Neural progenitor cell (in vitro differentiated cells): Measurements from ENCODE around the gene ODR4. TPM values are rescaled to one million over a fixed set of nuclear protein-coding genes. Genes with fewer than 3 reads are reported as not detected.

Experiments used
- DNase-seq: peaks from one replicate; pipeline ENCODE4 v3.0.0-alpha.2; 2016; ENCODE audit warnings: low spot score
- H2AFZ ChIP-seq: fragments of 200-600 bp; sonication (generic); replicated peaks from 2 replicates; pipeline ENCODE4 v1.6.1; 2016; ENCODE audit warnings: antibody characterized with exemption
- H3F3A ChIP-seq: fragments of 200-600 bp; sonication (generic); 2 replicates; pipeline ENCODE4 v1.6.1; 2016; ENCODE audit warnings: antibody characterized with exemption, low read depth
- H3K27ac ChIP-seq: fragments of 200-600 bp; sonication (generic); 2 replicates; pipeline ENCODE4 v1.5.1; 2016; ENCODE audit warnings: mild to moderate bottlenecking
- H3K27me3 ChIP-seq: fragments of 200-600 bp; sonication (generic); 2 replicates; pipeline ENCODE4 v1.6.1; 2016; ENCODE audit warnings: mild to moderate bottlenecking, moderate library complexity
- H3K36me3 ChIP-seq: fragments of 200-600 bp; sonication (generic); 2 replicates; pipeline ENCODE4 v1.5.1; 2016
- H3K4me1 ChIP-seq: fragments of 200-600 bp; sonication (generic); 2 replicates; pipeline ENCODE4 v1.6.1; 2016; ENCODE audit warnings: mixed run types
- H3K4me2 ChIP-seq: fragments of 200-600 bp; sonication (generic); 2 replicates; pipeline ENCODE4 v1.6.1; 2016
- H3K4me3 ChIP-seq: fragments of 200-600 bp; sonication (generic); 2 replicates; pipeline ENCODE4 v1.5.1; 2016
- H3K79me2 ChIP-seq: fragments of 200-600 bp; sonication (generic); 2 replicates; pipeline ENCODE4 v1.6.1; 2016; ENCODE audit warnings: low read depth
- H3K9ac ChIP-seq: fragments of 200-600 bp; sonication (generic); 2 replicates; pipeline ENCODE4 v1.6.1; 2016
- H3K9me3 ChIP-seq: fragments of 200-600 bp; sonication (generic); 2 replicates; pipeline ENCODE4 v1.5.1; 2016; ENCODE audit warnings: low read depth
- H4K20me1 ChIP-seq: fragments of 200-600 bp; sonication (generic); 2 replicates; pipeline ENCODE4 v1.6.1; 2016; ENCODE audit warnings: low read depth
- H3K27ac Mint-ChIP-seq: 3 replicates; pipeline ENCODE4 v1.8.0; 2021; ENCODE audit warnings: mixed read lengths
- H3K27me3 Mint-ChIP-seq: 2 replicates; pipeline ENCODE4 v1.8.0; 2022; ENCODE audit warnings: low read depth, mild to moderate bottlenecking, inconsistent platforms, moderate library complexity, mixed read lengths; ENCODE audit not compliant: insufficient read depth
- H3K36me3 Mint-ChIP-seq: 3 replicates; pipeline ENCODE4 v1.8.0; 2021; ENCODE audit warnings: mixed read lengths
- H3K4me1 Mint-ChIP-seq: 3 replicates; pipeline ENCODE4 v1.8.0; 2021; ENCODE audit warnings: mixed read lengths
- H3K4me3 Mint-ChIP-seq: 3 replicates; pipeline ENCODE4 v1.8.0; 2021; ENCODE audit warnings: mild to moderate bottlenecking, moderate library complexity, mixed read lengths
- H3K9me3 Mint-ChIP-seq: 3 replicates; pipeline ENCODE4 v1.8.0; 2020; ENCODE audit warnings: mixed read lengths
- CTCF ChIP-seq: fragments of 200-600 bp; sonication (generic); IDR thresholded peaks from 2 replicates; pipeline ENCODE4 v1.5.1; 2017; ENCODE audit warnings: antibody characterized with exemption, mild to moderate bottlenecking
- EZH2 ChIP-seq: fragments of 200-600 bp; sonication (generic); IDR thresholded peaks from 2 replicates; pipeline ENCODE4 v1.6.1; 2017; ENCODE audit warnings: antibody characterized with exemption, mild to moderate bottlenecking, moderate library complexity
- EZH2phosphoT487 ChIP-seq: fragments of 200-600 bp; sonication (generic); IDR thresholded peaks from 2 replicates; pipeline ENCODE4 v1.6.1; 2017; ENCODE audit warnings: antibody characterized with exemption
- total RNA-seq: library from RNA; depleted of rRNA; stranded (reverse); fragments of >200 nt; gene quantifications from 2 replicates; pipeline ENCODE4 v1.2.3, GENCODE V29; 2015; ENCODE audit warnings: low replicate concordance

ODR4 gene
- total RNA-seq, 1 donor from 2014 or later, result 37.2 TPM

GRCh38 chr1:186374303-186375151 is 1.1 kb upstream of the ODR4 start:
- Mint-ChIP-seq H3K4me3 (peak overlapping the region; percentile 100), H3K36me3 (peaks cover 19% of the 10 kb centered on the region), H3K27ac (peak overlapping the region; percentile 87), H3K9me3 (no peaks in the 10 kb centered on the region), H3K27me3 (peaks cover 4% of the 10 kb centered on the region), H3K4me1 (peaks cover 13% of the 10 kb centered on the region)
- Histone ChIP-seq H3K4me3 (peak overlapping the region; percentile 86), H3K36me3 (peaks cover 23% of the 10 kb centered on the region), H3K9me3 (no peaks in the 10 kb centered on the region), H2AFZ (peak overlapping the region; percentile 63), H3K79me2 (peaks cover 89% of the 10 kb centered on the region), H3K27ac (peak overlapping the region; percentile 94), H3K4me2 (peak overlapping the region; percentile 84), H3K9ac (peak overlapping the region; percentile 79), H3K4me1 (peaks cover 19% of the 10 kb centered on the region), H3K27me3 (no peaks in the 10 kb centered on the region), H4K20me1 (peaks cover 16% of the 10 kb centered on the region), H3F3A (peaks cover 15% of the 10 kb centered on the region)
- TF ChIP-seq EZH2 (no peak), CTCF (no peak), EZH2phosphoT487 (no peak)
- DNase-seq, result peak; percentile 41

GRCh38 chr1:186375929-186376319 is 286 bp downstream of the ODR4 start:
- H3K27ac Mint-ChIP-seq, result peak overlapping the region; percentile 95
- DNase-seq, result no peak
- Histone ChIP-seq H3K4me3 (peak overlapping the region; percentile 86), H3K4me1 (peaks cover 19% of the 10 kb centered on the region), H3K27me3 (no peaks in the 10 kb centered on the region), H4K20me1 (peaks cover 16% of the 10 kb centered on the region), H3K9ac (peak overlapping the region; percentile 87), H2AFZ (peak overlapping the region; percentile 30), H3K4me2 (peak overlapping the region; percentile 84), H3K27ac (peak overlapping the region; percentile 94), H3K9me3 (no peaks in the 10 kb centered on the region), H3K79me2 (peaks cover 92% of the 10 kb centered on the region), H3K36me3 (peaks cover 11% of the 10 kb centered on the region), H3F3A (peaks cover 15% of the 10 kb centered on the region)
- TF ChIP-seq EZH2phosphoT487, result no peak
- TF ChIP-seq EZH2, result no peak
- no peak for TF ChIP-seq CTCF
- H3K4me1 Mint-ChIP-seq, result peaks cover 13% of the 10 kb centered on the region
- peaks cover 4% of the 10 kb centered on the region for H3K27me3 Mint-ChIP-seq
- H3K9me3 Mint-ChIP-seq, result no peaks in the 10 kb centered on the region
- peaks cover 12% of the 10 kb centered on the region for H3K36me3 Mint-ChIP-seq
- H3K4me3 Mint-ChIP-seq, result peak overlapping the region; percentile 100

GRCh38 chr1:186386725-186387383 is 11.2 kb downstream of the ODR4 start:
- TF ChIP-seq EZH2phosphoT487 (no peak), CTCF (no peak), EZH2 (no peak)

More at GRCh38 chr1:186386725-186387383, 11.2 kb downstream of the ODR4 start:
- Mint-ChIP-seq H3K36me3 (peaks cover 3% of the 10 kb centered on the region), H3K4me1 (no peaks in the 10 kb centered on the region), H3K4me3 (no peak overlapping the region), H3K27me3 (no peaks in the 10 kb centered on the region), H3K9me3 (no peaks in the 10 kb centered on the region), H3K27ac (no peak overlapping the region)
- Histone ChIP-seq H3K4me3 (no peak overlapping the region), H3K4me1 (no peaks in the 10 kb centered on the region), H3K79me2 (peaks cover 2% of the 10 kb centered on the region), H3K27ac (no peak overlapping the region), H4K20me1 (no peaks in the 10 kb centered on the region), H3F3A (no peaks in the 10 kb centered on the region), H3K27me3 (no peaks in the 10 kb centered on the region), H3K9ac (no peak overlapping the region), H3K4me2 (no peak overlapping the region), H3K36me3 (peaks cover 5% of the 10 kb centered on the region), H2AFZ (no peak overlapping the region), H3K9me3 (no peaks in the 10 kb centered on the region)
- no peak for DNase-seq
